T-cell (primary cell): ENCODE results near the gene DLG5. TPM values are rescaled to one million over a fixed set of nuclear protein-coding genes. Genes with fewer than 3 reads are reported as not detected.

ENCODE experiments used
- ATAC-seq, 4 experiments: fragments of 200-7000 bp in 3 of 4; fragments of 150-1000 bp in 1 of 4; cut with Tn5 transposase; replicated peaks in 1 of 4; 1 replicate in 3 of 4; 2 replicates in 1 of 4; pipeline ENCODE4 v1.10.0; 2021; ENCODE audit warnings: moderate library complexity in 3 of 4, mild to moderate bottlenecking in 2 of 4, moderate number of reproducible peaks in 1 of 4
- CTCF ChIA-PET, 2 donors: fragments of 300-600 bp; sonication (Branson Sonifier 250); formaldehyde crosslinking; loops; one replicate each; lab custom pipeline; 2022; ENCODE audit warnings: antibody characterized with exemption in 2 of 2; lab: Charles Lee
- POLR2A ChIA-PET, 2 donors: fragments of 300-600 bp; sonication (Branson Sonifier 250); formaldehyde crosslinking; loops; one replicate each; lab custom pipeline; 2022; ENCODE audit warnings: antibody characterized with exemption in 2 of 2; lab: Charles Lee
- DNase-seq, 35 experiments: peaks; one replicate each; pipeline versions ENCODE4 v3.0.0 to v3.0.0-alpha.2; 2013 to 2023
- H3K27ac ChIP-seq: one replicate; pipeline ENCODE4 v1.5.1; 2013; ENCODE audit warnings: low read length
- H3K27me3 ChIP-seq, 2 experiments: replicated peaks in 1 of 2; 1 replicate in 1 of 2; 2 replicates in 1 of 2; pipeline versions ENCODE4 v1.6.1 to v1.7.0; 2013; ENCODE audit warnings: low read length in 1 of 2, mixed read lengths in 1 of 2; ENCODE audit not compliant: control insufficient read depth in 2 of 2, insufficient read depth in 2 of 2; ENCODE audit errors: extremely low read depth in 1 of 2
- H3K36me3 ChIP-seq, 2 donors: 1 replicate in 1 of 2; 2 replicates in 1 of 2; pipeline versions ENCODE4 v1.6.1 to v1.7.0; 2013; ENCODE audit warnings: low read length in 1 of 2; ENCODE audit not compliant: control insufficient read depth in 2 of 2, insufficient read depth in 1 of 2; ENCODE audit errors: extremely low read depth in 1 of 2
- H3K4me1 ChIP-seq, 2 experiments: 1 replicate in 1 of 2; 2 replicates in 1 of 2; pipeline versions ENCODE4 v1.6.1 to v1.7.0; 2013; ENCODE audit warnings: low read length in 2 of 2, mixed read lengths in 1 of 2; ENCODE audit not compliant: insufficient read depth in 2 of 2, control insufficient read depth in 1 of 2; ENCODE audit errors: extremely low read depth in 1 of 2
- H3K4me3 ChIP-seq, 2 donors: 1 replicate in 1 of 2; 2 replicates in 1 of 2; pipeline versions ENCODE4 v1.5.1 to v1.7.0; 2013; ENCODE audit warnings: mild to moderate bottlenecking in 2 of 2, low read length in 1 of 2, moderate library complexity in 1 of 2; ENCODE audit not compliant: control insufficient read depth in 1 of 2; ENCODE audit errors: extremely low read depth in 1 of 2
- H3K9me3 ChIP-seq: 2 replicates; pipeline ENCODE4 v1.7.0; 2013
- H3K27ac Mint-ChIP-seq, 2 donors: one replicate each; pipeline ENCODE4 v1.8.0; 2020 to 2021; ENCODE audit warnings: mild to moderate bottlenecking in 2 of 2, mixed read lengths in 2 of 2
- H3K27me3 Mint-ChIP-seq, 2 donors: one replicate each; pipeline ENCODE4 v1.8.0; 2021 to 2022; ENCODE audit warnings: mixed read lengths in 2 of 2
- H3K36me3 Mint-ChIP-seq: one replicate; pipeline ENCODE4 v1.8.0; 2021; ENCODE audit warnings: mixed read lengths
- H3K4me1 Mint-ChIP-seq, 3 donors: one replicate each; pipeline ENCODE4 v1.8.0; 2020 to 2022; ENCODE audit warnings: mixed read lengths in 3 of 3, mild to moderate bottlenecking in 1 of 3
- H3K4me3 Mint-ChIP-seq, 3 donors: one replicate each; pipeline ENCODE4 v1.8.0; 2020 to 2022; ENCODE audit warnings: mild to moderate bottlenecking in 3 of 3, mixed read lengths in 3 of 3, moderate library complexity in 3 of 3
- H3K9me3 Mint-ChIP-seq, 3 donors: one replicate each; pipeline ENCODE4 v1.8.0; 2020 to 2022; ENCODE audit warnings: mixed read lengths in 3 of 3
- WGBS: methylation state at CpG from one replicate; pipeline ENCODE4 v1.1.5; 2013; ENCODE audit warnings: missing lambda C conversion rate; ENCODE audit not compliant: insufficient coverage; 5-methylcytosine and 5-hydroxymethylcytosine counted together
- total RNA-seq, 35 experiments: library from RNA in 6 of 35; stranded (reverse) in 6 of 35; fragments of 120-200 nt in 1 of 35; gene quantifications; one replicate each; pipeline versions ENCODE4 v1.2.1 to v1.2.4 and lab custom pipeline; 2013 to 2026

Gene DLG5
- total RNA-seq, 5 donors from 2014 or later (not counting 1 experiment from before 2014, with no cell fraction given) = 1.3 to 12.8 (median 3.5) TPM

DNA sequence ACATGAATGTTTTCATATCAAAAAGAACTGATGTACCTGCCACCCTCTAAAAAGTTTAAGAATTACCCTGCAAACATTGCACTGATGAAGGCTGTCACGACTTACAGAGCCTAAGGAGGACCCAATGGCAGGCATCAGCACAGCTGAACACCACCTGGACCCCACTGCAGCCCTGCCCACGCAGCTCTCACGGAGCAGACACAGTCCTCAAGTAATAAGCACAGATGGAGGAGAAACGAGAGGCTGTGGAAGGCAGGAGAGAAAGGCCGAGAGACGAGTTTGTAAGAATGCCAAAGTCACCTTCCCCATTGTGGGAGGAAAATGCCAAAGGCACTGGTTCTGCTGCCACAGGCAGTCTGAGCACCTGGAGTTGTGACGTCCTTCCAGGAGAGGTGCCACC is 135.0 kb downstream of the DLG5 start:
- Mint-ChIP-seq H3K27me3 (no peaks in the 10 kb centered on the region), H3K27ac (no peak overlapping the region), H3K9me3 (no peaks in the 10 kb centered on the region), H3K4me1 (no peaks in the 10 kb centered on the region), H3K4me3 (no peak overlapping the region), H3K36me3 (no peaks in the 10 kb centered on the region)
- Histone ChIP-seq H3K4me3 (no peak overlapping the region), H3K36me3 (peaks cover 2 to 6% of the 10 kb centered on the region in 2 donors), H3K27me3 (no peaks in the 10 kb centered on the region), H3K9me3 (no peaks in the 10 kb centered on the region), H3K4me1 (no peaks in the 10 kb centered on the region), H3K27ac (no peak overlapping the region)
- ChIA-PET POLR2A (no interaction called here), CTCF (no interaction called here)
- DNase-seq (no peak), ATAC-seq (no peak)
- 73% methylated on average over 4 of the region's 7 CpGs for WGBS

DNA sequence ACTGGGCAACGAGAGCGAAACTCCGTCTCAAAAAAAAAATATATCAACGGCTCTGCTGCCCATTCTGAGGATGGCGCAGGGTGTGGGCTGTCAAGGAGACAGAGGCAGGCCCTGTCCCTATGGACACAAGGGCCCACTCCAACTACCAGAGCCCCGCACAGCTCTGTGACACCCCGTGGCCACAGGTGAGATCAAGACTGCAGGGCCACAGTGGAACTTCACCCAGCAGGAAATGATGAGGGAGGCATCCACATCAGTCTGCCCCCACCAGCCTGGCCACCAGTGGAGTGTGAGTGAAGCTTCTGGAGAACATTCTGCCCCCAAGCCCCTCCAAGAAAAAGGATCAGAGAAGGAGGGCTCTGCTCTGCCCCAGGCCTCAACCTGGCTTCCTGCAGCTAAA is 136.7 kb downstream of the DLG5 start:
- WGBS = 95% methylated on average over 5 of the region's 7 CpGs
- H3K4me1 ChIP-seq = no peaks in the 10 kb centered on the region
- H3K9me3 Mint-ChIP-seq = no peaks in the 10 kb centered on the region
- H3K27me3 ChIP-seq = no peaks in the 10 kb centered on the region
- H3K27me3 Mint-ChIP-seq = no peaks in the 10 kb centered on the region
- H3K9me3 ChIP-seq = no peaks in the 10 kb centered on the region
- H3K4me3 Mint-ChIP-seq = no peak overlapping the region
- no peak overlapping the region for H3K27ac ChIP-seq
- no peak for DNase-seq
- H3K36me3 Mint-ChIP-seq = no peaks in the 10 kb centered on the region
- ChIA-PET POLR2A (no interaction called here), CTCF (no interaction called here)
- peaks cover under 1 to 2% of the 10 kb centered on the region in 2 donors for H3K36me3 ChIP-seq
- H3K4me3 ChIP-seq = no peak overlapping the region
- H3K4me1 Mint-ChIP-seq = no peaks in the 10 kb centered on the region
- ATAC-seq = no peak
- no peak overlapping the region for H3K27ac Mint-ChIP-seq

GRCh38 chr10:77789016-77789415 is 137.5 kb downstream of the DLG5 start:
- WGBS = no CpG with 5 or more reads among the region's 5 CpGs
- Mint-ChIP-seq H3K4me3 (no peak overlapping the region), H3K27ac (no peak overlapping the region), H3K4me1 (no peaks in the 10 kb centered on the region), H3K36me3 (no peaks in the 10 kb centered on the region), H3K27me3 (no peaks in the 10 kb centered on the region), H3K9me3 (no peaks in the 10 kb centered on the region)
- CTCF ChIA-PET = interaction anchor here in 1 of 2 donors (0.8 kb wide), 1 partner anchor 8 kb away, joined by 3 read pairs; no protein-coding TSS in a partner anchor
- Histone ChIP-seq H3K4me3 (no peak overlapping the region), H3K36me3 (peaks cover 0 to 2% of the 10 kb centered on the region in 2 donors), H3K4me1 (no peaks in the 10 kb centered on the region), H3K27me3 (no peaks in the 10 kb centered on the region), H3K9me3 (no peaks in the 10 kb centered on the region), H3K27ac (no peak overlapping the region)
- DNase-seq = no peak
- ATAC-seq = no peak
- POLR2A ChIA-PET = no interaction called here

GRCh38 chr10:77788496-77789010 is 138.0 kb downstream of the DLG5 start:
- Mint-ChIP-seq H3K4me1 (no peaks in the 10 kb centered on the region), H3K4me3 (no peak overlapping the region), H3K27me3 (no peaks in the 10 kb centered on the region), H3K27ac (no peak overlapping the region), H3K36me3 (no peaks in the 10 kb centered on the region), H3K9me3 (no peaks in the 10 kb centered on the region)
- ChIA-PET CTCF (interaction anchor here in 1 of 2 donors (0.8 kb wide), 1 partner anchor 9 kb away, joined by 3 read pairs; no protein-coding TSS in a partner anchor), POLR2A (no interaction called here)
- ATAC-seq (no peak), DNase-seq (no peak)
- no peaks in the 10 kb centered on the region for H3K4me1 ChIP-seq
- H3K27ac ChIP-seq = no peak overlapping the region
- H3K4me3 ChIP-seq = no peak overlapping the region
- WGBS = 90% methylated on average over 9 of the region's 11 CpGs
- H3K9me3 ChIP-seq = no peaks in the 10 kb centered on the region
- H3K36me3 ChIP-seq = peaks cover 0 to 2% of the 10 kb centered on the region in 2 donors
- H3K27me3 ChIP-seq = no peaks in the 10 kb centered on the region

DNA sequence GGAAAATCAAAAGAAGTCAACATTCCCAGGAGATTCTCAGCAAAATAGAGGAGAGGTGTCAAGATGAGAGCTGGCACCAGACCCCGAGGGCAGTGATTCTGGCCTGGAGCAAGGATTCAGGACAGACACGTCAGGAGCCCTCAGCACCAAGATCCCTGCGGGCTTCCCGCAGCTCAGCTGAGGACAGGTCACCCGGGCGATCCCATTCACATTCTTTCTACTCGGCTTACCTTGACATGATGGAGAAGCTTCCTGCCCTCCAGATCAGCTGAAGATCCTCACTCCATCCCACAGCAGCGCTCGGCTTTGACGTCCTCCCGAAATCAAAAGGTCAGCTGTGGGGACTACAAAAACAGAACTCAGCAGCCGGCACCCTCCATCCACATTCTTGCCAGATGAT is 139.1 kb downstream of the DLG5 start:
- no peak overlapping the region for H3K4me3 Mint-ChIP-seq
- H3K27ac ChIP-seq = no peak overlapping the region
- H3K27me3 ChIP-seq = no peaks in the 10 kb centered on the region
- H3K9me3 Mint-ChIP-seq = no peaks in the 10 kb centered on the region
- H3K4me1 ChIP-seq = no peaks in the 10 kb centered on the region
- no peaks in the 10 kb centered on the region for H3K27me3 Mint-ChIP-seq
- WGBS = 82% methylated on average over 10 of the region's 12 CpGs
- ATAC-seq (no peak), DNase-seq (no peak)
- H3K36me3 Mint-ChIP-seq = no peaks in the 10 kb centered on the region
- ChIA-PET POLR2A (no interaction called here), CTCF (no interaction called here)
- peaks cover 0 to 2% of the 10 kb centered on the region in 2 donors for H3K36me3 ChIP-seq
- H3K4me1 Mint-ChIP-seq = no peaks in the 10 kb centered on the region
- H3K4me3 ChIP-seq = no peak overlapping the region
- no peak overlapping the region for H3K27ac Mint-ChIP-seq
- no peaks in the 10 kb centered on the region for H3K9me3 ChIP-seq

- 98% methylated on average over 4 of the region's 4 CpGs for WGBS
- Histone ChIP-seq H3K27me3 (no peaks in the 10 kb centered on the region), H3K4me3 (no peak overlapping the region), H3K36me3 (no peaks in the 10 kb centered on the region), H3K4me1 (no peaks in the 10 kb centered on the region), H3K9me3 (no peaks in the 10 kb centered on the region), H3K27ac (no peak overlapping the region)
- Mint-ChIP-seq H3K4me1 (no peaks in the 10 kb centered on the region), H3K4me3 (no peak overlapping the region), H3K27ac (no peak overlapping the region), H3K27me3 (no peaks in the 10 kb centered on the region), H3K36me3 (no peaks in the 10 kb centered on the region), H3K9me3 (no peaks in the 10 kb centered on the region)
- no peak for ATAC-seq
- ChIA-PET CTCF (no interaction called here), POLR2A (no interaction called here)
- no peak for DNase-seq
These were observed 141.7 kb downstream of the DLG5 start for GRCh38 chr10:77784856-77785255.
